ENCODE measurements around the gene NLK. TPM values are rescaled to one million over a fixed set of nuclear protein-coding genes. Genes with fewer than 3 reads are reported as not detected.

Gene NLK
- total RNA-seq, 2 experiments from 2014 or later = 18.1 to 27.8 TPM

GRCh38 chr17:28159924-28160323 lies 117.4 kb downstream of the NLK start:
- Histone ChIP-seq H2AFZ (ENCODE audit: low read length) (no peak overlapping the region), H3K79me2 (ENCODE audit: insufficient read depth, low read depth, low read length) (no peaks in the 10 kb centered on the region), H3K4me3 (ENCODE audit: low read depth, low read length, poor library complexity, severe bottlenecking) (no peak overlapping the region), H3K4me1 (ENCODE audit: insufficient read depth, low read length, poor library complexity, severe bottlenecking) (no peaks in the 10 kb centered on the region), H3K9me2 (ENCODE audit: insufficient read depth, low read length) (no peaks in the 10 kb centered on the region), H3K4me2 (ENCODE audit: low read length) (no peak overlapping the region), H3K9me3 (ENCODE audit: low read length) (no peaks in the 10 kb centered on the region), H4K20me1 (ENCODE audit: insufficient read depth, low read length) (no peaks in the 10 kb centered on the region), H3K27ac (ENCODE audit: low read depth, low read length, poor library complexity, severe bottlenecking) (no peak overlapping the region), H3K36me3 (ENCODE audit: insufficient read depth, low read length) (no peaks in the 10 kb centered on the region)
- BruUV-seq (replicated peaks) = no TSS peak
- no peak for TF ChIP-seq EZH2phosphoT487 (IDR thresholded peaks at IDR 0.05; ENCODE audit: borderline replicate concordance, low read depth, low read length)
- TF ChIP-seq, protein P1, sequence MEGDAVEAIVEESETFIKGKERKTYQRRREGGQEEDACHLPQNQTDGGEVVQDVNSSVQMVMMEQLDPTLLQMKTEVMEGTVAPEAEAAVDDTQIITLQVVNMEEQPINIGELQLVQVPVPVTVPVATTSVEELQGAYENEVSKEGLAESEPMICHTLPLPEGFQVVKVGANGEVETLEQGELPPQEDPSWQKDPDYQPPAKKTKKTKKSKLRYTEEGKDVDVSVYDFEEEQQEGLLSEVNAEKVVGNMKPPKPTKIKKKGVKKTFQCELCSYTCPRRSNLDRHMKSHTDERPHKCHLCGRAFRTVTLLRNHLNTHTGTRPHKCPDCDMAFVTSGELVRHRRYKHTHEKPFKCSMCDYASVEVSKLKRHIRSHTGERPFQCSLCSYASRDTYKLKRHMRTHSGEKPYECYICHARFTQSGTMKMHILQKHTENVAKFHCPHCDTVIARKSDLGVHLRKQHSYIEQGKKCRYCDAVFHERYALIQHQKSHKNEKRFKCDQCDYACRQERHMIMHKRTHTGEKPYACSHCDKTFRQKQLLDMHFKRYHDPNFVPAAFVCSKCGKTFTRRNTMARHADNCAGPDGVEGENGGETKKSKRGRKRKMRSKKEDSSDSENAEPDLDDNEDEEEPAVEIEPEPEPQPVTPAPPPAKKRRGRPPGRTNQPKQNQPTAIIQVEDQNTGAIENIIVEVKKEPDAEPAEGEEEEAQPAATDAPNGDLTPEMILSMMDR (conservative IDR thresholded peaks at IDR 0.05; ENCODE audit: low read length) = no peak
- CTCF ChIA-PET (ENCODE audit: unreplicated experiment) = no interaction called here
- POLR2A ChIA-PET = no interaction called here
- intact Hi-C loops (cut with micrococcal nuclease; ENCODE audit: unreplicated experiment) = no loop called here
- no peak for DNase-seq (ENCODE audit: low spot score)

GRCh38 chr17:28160610-28161009 lies 118.1 kb downstream of the NLK start:
- no TSS peak for BruUV-seq (replicated peaks)
- POLR2A ChIA-PET = interaction anchor here (0.5 kb wide), 1 partner anchor 12 kb away, joined by 5 read pairs; no protein-coding TSS in a partner anchor
- CTCF ChIA-PET (ENCODE audit: unreplicated experiment) = no interaction called here

DNA sequence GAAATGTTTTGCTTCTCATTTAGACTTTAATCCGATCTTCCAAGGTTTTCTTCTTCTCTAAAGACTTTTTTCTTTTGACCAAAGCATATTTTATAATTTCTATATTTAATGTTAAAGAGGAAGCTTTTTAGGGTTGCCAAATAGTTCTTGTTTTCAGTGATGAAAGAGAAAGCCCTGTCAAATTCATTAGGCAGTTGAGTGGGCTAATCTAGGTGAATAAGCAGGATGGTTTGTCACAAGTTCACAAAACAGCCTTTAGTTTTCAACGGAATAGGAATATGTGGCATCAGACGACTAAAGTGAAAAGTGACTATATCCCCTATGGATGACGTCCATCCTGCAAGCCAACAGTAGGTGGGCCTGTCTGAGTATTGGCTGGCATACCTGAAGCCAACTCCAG lies 118.8 kb downstream of the NLK start:
- Histone ChIP-seq H3K79me2 (ENCODE audit: insufficient read depth, low read depth, low read length) (no peaks in the 10 kb centered on the region), H3K9me2 (ENCODE audit: insufficient read depth, low read length) (no peaks in the 10 kb centered on the region), H3K27ac (ENCODE audit: low read depth, low read length, poor library complexity, severe bottlenecking) (no peak overlapping the region), H3K4me3 (ENCODE audit: low read depth, low read length, poor library complexity, severe bottlenecking) (no peak overlapping the region), H3K4me1 (ENCODE audit: insufficient read depth, low read length, poor library complexity, severe bottlenecking) (no peaks in the 10 kb centered on the region), H3K36me3 (ENCODE audit: insufficient read depth, low read length) (no peaks in the 10 kb centered on the region), H3K9me3 (ENCODE audit: low read length) (no peaks in the 10 kb centered on the region), H4K20me1 (ENCODE audit: insufficient read depth, low read length) (no peaks in the 10 kb centered on the region), H3K4me2 (ENCODE audit: low read length) (no peak overlapping the region), H2AFZ (ENCODE audit: low read length) (no peak overlapping the region)
- no TSS peak for BruUV-seq (replicated peaks)
- POLR2A ChIA-PET = interaction anchor here (1.4 kb wide), 1 partner anchor 10 kb away, joined by 4 read pairs; no protein-coding TSS in a partner anchor
- intact Hi-C loops (cut with micrococcal nuclease; ENCODE audit: unreplicated experiment) = no loop called here
- DNase-seq (ENCODE audit: low spot score) = no peak
- CTCF ChIA-PET (ENCODE audit: unreplicated experiment) = no interaction called here
- TF ChIP-seq, protein P1 (conservative IDR thresholded peaks at IDR 0.05; ENCODE audit: low read length) = no peak
- TF ChIP-seq EZH2phosphoT487 (IDR thresholded peaks at IDR 0.05; ENCODE audit: borderline replicate concordance, low read depth, low read length) = no peak

More at GRCh38 chr17:28160610-28161009, 118.1 kb downstream of the NLK start:
- Histone ChIP-seq H3K4me3 (ENCODE audit: low read depth, low read length, poor library complexity, severe bottlenecking) (no peak overlapping the region), H3K4me1 (ENCODE audit: insufficient read depth, low read length, poor library complexity, severe bottlenecking) (no peaks in the 10 kb centered on the region), H3K27ac (ENCODE audit: low read depth, low read length, poor library complexity, severe bottlenecking) (no peak overlapping the region), H4K20me1 (ENCODE audit: insufficient read depth, low read length) (no peaks in the 10 kb centered on the region), H3K9me3 (ENCODE audit: low read length) (no peaks in the 10 kb centered on the region), H2AFZ (ENCODE audit: low read length) (no peak overlapping the region), H3K9me2 (ENCODE audit: insufficient read depth, low read length) (no peaks in the 10 kb centered on the region), H3K36me3 (ENCODE audit: insufficient read depth, low read length) (no peaks in the 10 kb centered on the region), H3K4me2 (ENCODE audit: low read length) (no peak overlapping the region), H3K79me2 (ENCODE audit: insufficient read depth, low read depth, low read length) (no peaks in the 10 kb centered on the region)
- intact Hi-C loops (cut with micrococcal nuclease; ENCODE audit: unreplicated experiment) = no loop called here
- TF ChIP-seq, protein P1 (conservative IDR thresholded peaks at IDR 0.05; ENCODE audit: low read length) = no peak
- no peak for TF ChIP-seq EZH2phosphoT487 (IDR thresholded peaks at IDR 0.05; ENCODE audit: borderline replicate concordance, low read depth, low read length)
- DNase-seq (ENCODE audit: low spot score) = no peak

Measured in OCI-LY7 (cell line).